Activated CD4-positive, alpha-beta T cell treated with anti-CD3 and anti-CD28 coated beads, Interleukin-10, Interleukin-2, amounts not matched to agents 100 ng/mL and 50 ng/mL, durations not matched to agents 16 hours and 8 hours (primary cell): ENCODE data around the gene STOX2.

Experiments used
- DNase-seq: peaks from one replicate; pipeline ENCODE4 v3.0.0-alpha.2; 2020

Gene STOX2

GRCh38 chr4:183987987-183988392 lies 82.9 kb downstream of the STOX2 start:
- DNase-seq, result no peak

GRCh38 chr4:183988874-183989273 lies 83.8 kb downstream of the STOX2 start:
- DNase-seq, result no peak

GRCh38 chr4:183989461-183989860 lies 84.4 kb downstream of the STOX2 start:
- no peak for DNase-seq

GRCh38 chr4:183989931-183990330 lies 84.8 kb downstream of the STOX2 start:
- no peak for DNase-seq

GRCh38 chr4:183993676-183994075 lies 88.6 kb downstream of the STOX2 start:
- DNase-seq, result no peak

DNA sequence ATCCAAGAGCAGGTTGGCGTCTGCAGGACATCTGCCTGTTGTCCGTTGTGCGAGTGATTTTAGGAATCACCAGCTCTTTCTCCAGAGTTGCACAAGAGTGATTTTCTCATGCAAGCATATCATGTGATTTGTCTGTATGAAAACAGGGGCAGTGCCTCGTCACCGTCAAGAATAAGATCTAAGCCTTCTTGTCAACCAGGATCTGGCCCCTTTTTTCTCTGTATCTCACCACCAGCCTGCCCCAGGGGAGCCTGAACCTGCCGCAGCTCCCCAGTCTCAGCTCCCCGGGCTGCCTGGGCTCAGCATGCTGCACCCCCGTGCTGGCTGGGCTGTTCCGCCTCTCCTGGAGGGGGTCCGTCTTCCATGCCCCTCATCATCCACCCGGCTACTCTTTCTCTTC lies 90.5 kb downstream of the STOX2 start:
- no peak for DNase-seq

GRCh38 chr4:183996868-183997267 lies 91.8 kb downstream of the STOX2 start:
- no peak for DNase-seq

GRCh38 chr4:183999435-183999834 lies 94.3 kb downstream of the STOX2 start:
- no peak for DNase-seq

DNA sequence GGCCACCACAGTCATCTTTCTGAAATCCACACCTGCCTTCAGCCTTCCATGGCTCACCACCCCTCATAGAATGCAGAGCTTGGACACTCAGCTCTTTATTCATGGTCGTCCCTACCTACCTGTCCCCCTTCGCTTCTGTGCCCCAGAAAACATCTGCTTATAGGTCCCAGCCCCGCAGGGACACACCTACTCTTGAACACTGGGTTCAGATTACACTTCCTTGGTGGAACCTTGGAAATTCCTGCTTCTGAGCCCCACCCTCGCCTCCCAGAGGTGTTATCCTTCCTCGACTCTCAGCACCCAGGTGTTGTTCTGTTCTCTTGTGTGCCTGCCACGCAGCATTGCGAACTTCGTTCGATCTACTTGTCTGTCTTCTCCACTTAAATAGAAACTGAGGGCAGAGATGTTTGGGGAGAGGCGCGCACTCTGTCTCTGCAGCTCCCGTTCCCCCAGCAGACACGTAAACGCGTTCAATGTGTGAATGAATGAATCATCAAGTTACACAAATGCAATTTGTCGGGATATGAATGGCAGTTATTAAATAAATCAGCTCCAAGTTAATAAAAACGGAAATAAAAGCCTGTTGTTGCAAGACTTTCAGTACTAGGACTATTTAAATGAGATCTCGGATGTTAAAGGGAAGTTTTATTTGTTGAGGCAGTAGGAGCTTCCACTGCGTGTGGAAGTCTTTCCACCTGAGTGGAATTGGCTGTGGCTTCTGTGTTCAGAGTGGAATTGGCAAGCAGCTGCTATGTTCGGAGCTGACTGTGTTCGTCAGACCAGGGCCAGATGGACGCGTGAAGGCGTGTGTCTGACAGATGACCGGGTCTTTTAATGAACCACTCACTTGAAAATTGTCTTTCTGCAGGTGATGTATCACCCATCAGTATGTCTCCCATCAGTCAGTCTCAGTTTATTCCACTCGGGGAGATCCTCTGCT lies 95.6 kb downstream of the STOX2 start:
- DNase-seq, result no peak

DNA sequence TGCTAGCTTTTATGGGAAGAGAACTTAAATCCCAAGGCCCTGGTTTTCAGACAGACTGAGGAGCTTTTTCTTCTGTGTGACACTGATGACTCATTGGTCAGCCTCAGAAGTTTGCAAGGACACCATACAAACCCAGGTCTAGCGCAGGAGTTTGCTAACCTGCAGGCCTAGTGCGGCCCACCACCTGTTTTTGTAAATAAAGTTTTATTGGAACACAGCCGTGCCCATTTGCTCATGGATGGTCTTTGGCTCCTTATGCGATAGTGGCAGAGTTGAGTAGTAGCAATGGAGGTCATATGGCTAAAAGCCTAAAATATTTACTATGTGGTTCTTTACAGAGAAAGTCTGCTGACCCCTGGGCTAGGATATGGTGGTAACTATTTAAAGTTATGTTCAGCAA lies 98.3 kb downstream of the STOX2 start:
- DNase-seq, result no peak

DNA sequence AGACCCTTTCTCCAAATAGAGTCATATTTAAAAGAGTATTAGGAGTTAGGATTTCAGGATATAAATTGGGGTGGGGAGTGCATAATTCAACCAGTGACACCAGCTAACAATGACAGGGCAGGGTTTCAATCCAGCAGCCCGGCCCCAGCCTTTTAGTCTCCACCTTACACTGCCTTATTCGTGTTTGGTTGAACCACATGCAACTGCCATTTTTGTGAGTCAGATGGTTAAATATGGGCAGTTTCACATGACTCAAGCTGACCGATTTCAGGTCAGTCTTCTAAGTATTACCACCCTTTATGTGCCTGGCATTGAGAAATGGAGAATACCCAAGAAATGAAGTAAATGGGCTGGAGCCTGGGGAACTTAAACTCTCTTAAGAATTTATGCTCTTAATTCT lies 102.8 kb downstream of the STOX2 start:
- no peak for DNase-seq

DNA sequence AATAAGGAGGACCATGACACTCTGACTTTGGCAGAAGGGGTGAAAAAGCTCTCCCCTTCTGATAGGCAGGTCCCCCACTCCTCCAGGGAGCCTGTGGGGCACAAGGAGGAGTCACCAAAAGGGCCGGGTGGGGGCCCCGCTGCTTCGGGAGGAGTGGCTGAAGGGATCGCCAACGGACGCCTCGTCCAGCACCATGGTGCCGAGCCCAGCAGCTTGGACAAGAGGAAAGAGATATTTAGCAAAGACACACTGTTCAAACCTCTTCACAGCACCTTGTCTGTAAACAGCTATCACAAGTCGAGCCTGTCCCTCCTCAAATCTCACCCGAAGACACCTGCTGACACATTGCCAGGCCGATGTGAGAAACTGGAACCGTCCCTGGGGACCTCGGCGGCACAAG lies 105.6 kb downstream of the STOX2 start:
- no peak for DNase-seq

DNA sequence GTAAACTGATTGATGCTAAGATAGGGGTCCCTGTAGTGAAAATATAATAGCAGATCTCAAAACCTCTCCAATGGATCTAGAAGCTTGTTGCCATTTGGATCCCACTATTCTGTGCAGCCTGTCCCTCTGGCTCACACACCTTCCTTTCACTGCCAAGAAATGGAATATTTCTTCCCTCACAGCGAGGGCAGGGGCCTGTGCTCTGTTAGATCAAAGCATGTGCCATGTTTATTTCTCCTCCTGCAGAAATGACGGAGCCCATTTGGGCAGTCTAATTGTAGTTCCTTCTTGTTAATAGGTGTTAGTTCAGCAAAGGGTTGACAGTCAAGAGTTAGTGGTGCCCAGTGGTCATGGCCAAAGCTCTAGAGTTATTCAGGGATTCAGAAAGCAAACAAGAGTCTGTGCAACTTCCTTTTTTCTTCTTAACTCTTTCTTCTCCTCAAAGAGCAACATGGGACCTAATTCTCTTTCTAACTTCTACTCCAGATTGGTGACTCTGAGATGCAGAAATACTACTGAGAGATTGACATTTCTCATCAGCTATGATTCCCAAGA lies 106.8 kb downstream of the STOX2 start:
- no peak for DNase-seq

DNA sequence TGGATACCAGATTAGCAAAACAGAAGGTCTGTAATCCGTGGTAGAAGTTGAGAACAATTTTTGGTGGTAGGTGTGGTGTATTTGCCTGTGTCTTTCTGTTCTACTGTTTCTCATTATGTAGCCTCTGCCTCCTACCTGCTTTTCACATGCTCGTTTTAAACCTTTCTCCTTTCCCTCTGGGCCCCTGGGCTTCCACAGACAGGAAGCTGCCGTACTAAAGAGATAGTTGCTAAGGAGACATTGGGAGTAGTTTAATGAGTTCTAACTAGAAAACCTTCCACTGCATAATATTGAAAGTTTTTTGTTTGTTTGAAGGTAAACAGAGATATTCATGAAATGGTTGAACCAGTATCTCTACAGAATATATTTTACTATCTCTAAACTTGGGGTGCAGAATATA lies 107.8 kb downstream of the STOX2 start:
- DNase-seq, result no peak

- no peak for DNase-seq
Measured at GRCh38 chr4:184014301-184014700, 109.2 kb downstream of the STOX2 start.

GRCh38 chr4:184016759-184017668 lies 111.9 kb downstream of the STOX2 start:
- DNase-seq, result no peak

GRCh38 chr4:184019076-184019475 lies 114.0 kb downstream of the STOX2 start:
- DNase-seq, result no peak

DNA sequence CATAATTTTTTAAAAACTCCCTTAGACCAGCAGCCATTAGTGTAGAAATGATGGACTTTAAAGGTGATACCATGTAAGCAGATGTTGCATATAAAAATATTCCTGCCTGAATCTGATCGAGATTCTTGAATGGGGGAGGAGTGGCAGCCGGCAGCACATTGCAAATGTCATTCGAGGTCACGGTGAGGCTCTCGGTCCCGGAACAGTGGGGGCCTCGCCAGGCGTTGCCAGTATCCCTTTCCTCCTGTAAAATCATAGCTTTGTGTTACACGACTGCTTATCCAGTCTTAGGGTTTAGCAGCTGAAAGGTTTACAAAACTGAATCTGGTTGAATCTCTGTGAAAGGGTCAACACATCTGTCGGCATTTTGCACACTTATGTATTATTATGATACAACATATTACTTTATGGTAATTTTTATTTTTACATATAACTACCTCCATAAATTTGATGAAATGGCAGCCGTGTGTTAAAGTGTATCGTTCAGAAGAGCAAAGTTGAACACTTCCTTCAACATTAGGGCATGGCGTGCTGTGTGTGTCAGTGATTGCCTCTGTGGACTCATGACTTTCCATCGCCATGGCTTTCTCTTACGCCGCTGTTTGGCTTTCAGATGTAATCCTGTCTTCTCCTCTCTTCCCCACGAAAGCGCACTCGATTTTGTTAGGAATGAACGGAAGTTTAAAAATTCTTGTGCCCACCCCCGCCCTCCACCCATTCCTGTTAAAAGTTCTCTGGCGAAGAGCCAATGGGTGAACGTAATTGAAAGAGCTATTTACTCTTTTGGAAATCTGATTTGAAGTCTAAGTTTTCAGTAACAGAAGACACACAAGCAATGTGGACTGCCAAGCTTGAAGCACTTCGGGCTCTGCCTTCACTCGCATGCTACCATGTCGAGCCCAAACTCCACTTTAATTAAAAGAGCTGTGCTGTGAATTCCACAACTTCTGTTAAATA lies 114.8 kb downstream of the STOX2 start:
- DNase-seq, result no peak

DNA sequence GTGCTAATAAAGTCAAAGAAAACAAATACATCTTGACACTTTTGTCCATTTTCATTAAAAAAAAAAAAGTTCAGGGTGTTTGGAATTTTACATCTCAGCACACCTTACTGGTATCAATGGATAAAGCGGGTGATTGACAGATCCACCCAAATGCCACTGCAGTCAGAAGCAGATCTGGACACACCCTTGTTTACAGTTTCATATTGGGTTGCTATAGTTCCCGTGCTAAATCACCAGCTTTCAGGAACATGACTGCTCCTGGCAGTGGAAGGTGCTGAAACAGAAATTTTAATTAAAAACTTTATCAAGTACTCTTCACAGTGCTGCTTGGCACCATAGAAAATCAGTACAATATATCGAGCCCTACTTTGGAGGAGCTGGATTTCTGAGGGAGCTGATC lies 116.3 kb downstream of the STOX2 start:
- DNase-seq, result no peak

DNA sequence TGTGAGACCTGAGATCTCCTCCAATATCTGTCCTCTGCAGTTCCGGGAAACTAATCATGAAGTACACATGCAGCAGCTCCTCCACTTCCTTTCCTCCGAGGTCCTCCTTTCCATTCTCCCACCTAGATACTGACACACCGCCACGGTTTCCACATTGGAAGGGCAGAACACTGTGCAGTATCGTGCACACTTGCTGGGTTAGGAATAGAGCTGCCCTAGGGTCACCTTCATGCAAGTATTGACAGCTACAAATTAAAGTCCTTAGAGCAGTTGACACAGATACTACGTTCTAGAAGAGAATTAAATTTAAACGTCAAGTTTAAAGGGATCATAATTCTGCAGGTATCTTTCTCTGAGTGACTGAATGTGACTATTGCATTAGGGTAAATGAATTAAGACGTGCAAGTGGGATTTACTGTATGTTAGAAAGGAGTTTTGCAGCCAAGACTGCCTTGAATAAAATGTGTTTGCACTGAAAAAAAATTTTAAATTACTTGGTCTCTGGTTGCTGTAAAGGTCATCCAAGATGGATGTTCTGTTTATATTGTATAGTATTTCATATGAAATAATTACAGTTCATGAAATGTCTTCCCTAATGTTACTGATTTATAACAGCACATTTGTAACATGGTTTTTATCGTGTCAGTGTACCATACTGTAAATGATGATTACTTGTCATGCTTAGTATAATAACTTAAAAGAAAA lies 117.7 kb downstream of the STOX2 start:
- DNase-seq, result no peak

DNA sequence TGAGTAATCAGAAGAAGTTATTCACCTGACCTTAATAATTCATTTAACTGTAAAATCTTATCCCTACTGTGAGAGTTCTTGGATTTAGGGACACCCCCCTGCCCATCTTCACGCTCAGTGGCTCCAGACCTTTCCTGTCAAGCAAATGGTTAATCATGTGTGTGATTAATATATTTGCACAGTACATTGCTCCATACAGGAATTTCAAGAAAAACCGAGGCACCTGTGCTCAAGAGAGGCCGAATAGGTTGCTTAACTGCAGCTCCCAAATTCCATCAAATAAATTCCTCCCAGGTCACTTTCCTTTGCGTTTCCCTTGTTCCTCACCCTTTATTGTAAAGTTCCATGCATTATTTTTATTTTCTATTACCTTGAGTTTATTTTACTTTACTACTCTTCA lies 119.5 kb downstream of the STOX2 start:
- DNase-seq, result no peak
